Measurements from ENCODE around the gene DUSP22. TPM values are rescaled to one million over a fixed set of nuclear protein-coding genes. Genes with fewer than 3 reads are reported as not detected.

Gene DUSP22
- total RNA-seq, 1 experiment from 2014 or later = 19.2 TPM

- POLR2A ChIA-PET = no interaction called here
- Histone ChIP-seq H3K27me3 (ENCODE audit: insufficient read depth, low read length) (peaks cover 3% of the 10 kb centered on the region; the same call in 1 of the 2 replicates), H3K4me1 (ENCODE audit: control insufficient read depth in 1 of 2, insufficient read depth in 2 of 2, low read length in 2 of 2) (no peaks in the 10 kb centered on the region), H3K9me2 (ENCODE audit: insufficient read depth) (no peaks in the 10 kb centered on the region), H3K9me3 (ENCODE audit: control insufficient read depth in 1 of 2, insufficient read depth in 1 of 2, low read depth in 1 of 2, low read length in 2 of 2) (no peaks in the 10 kb centered on the region), H3K27ac (ENCODE audit: low read depth, low read length) (no peak overlapping the region), H3K79me2 (ENCODE audit: insufficient read depth, low read length) (no peaks in the 10 kb centered on the region), H3K4me3 (replicated peaks in 1 of 2; ENCODE audit: low read depth in 1 of 2, low read length in 2 of 2) (no peak overlapping the region), H3K36me3 (ENCODE audit: control insufficient read depth in 1 of 2, insufficient read depth in 2 of 2, low read length in 2 of 2) (no peaks in the 10 kb centered on the region), H4K20me1 (ENCODE audit: insufficient read depth) (no peaks in the 10 kb centered on the region), H3K4me2 (ENCODE audit: low read length) (no peak overlapping the region), H3K9ac (ENCODE audit: low read length) (no peak overlapping the region), H2AFZ (ENCODE audit: low read depth, low read length, poor library complexity, severe bottlenecking) (no peak overlapping the region)
- RAD21 ChIA-PET (ENCODE audit: low non-redundant PET in 1 of 2, low total read pairs in 2 of 2, uncharacterized antibody in 2 of 2, unreplicated experiment in 2 of 2) = no interaction called here
- ATAC-seq = no peak
- TF ChIP-seq SIN3A (IDR thresholded peaks at IDR 0.05; ENCODE audit: low read depth) = no peak
- TF ChIP-seq EGR1 (IDR thresholded peaks at IDR 0.05; ENCODE audit: low read depth) = no peak
- TF ChIP-seq FOSL1 (IDR thresholded peaks at IDR 0.05; ENCODE audit: low read depth) = no peak
- no peak for TF ChIP-seq EZH2phosphoT487 (IDR thresholded peaks at IDR 0.05; ENCODE audit: borderline replicate concordance)
- no peak for TF ChIP-seq ELF1 (IDR thresholded peaks at IDR 0.05; ENCODE audit: borderline replicate concordance, low read depth)
- no peak for TF ChIP-seq RAD21 (IDR thresholded peaks at IDR 0.05; ENCODE audit: low read depth)
- no peak for TF ChIP-seq YY1 (IDR thresholded peaks at IDR 0.05; ENCODE audit: extremely low read depth, insufficient replicate concordance, low read depth, low read length)
- no peak for TF ChIP-seq ATF3 (IDR thresholded peaks at IDR 0.05)
- TF ChIP-seq TCF7L2 (IDR thresholded peaks at IDR 0.05; ENCODE audit: borderline replicate concordance, extremely low read depth, insufficient read depth, insufficient read length) = no peak
- no peak for TF ChIP-seq MAX (IDR thresholded peaks at IDR 0.05)
- TF ChIP-seq CEBPB (IDR thresholded peaks at IDR 0.05; ENCODE audit: low read depth) = no peak
- no peak for TF ChIP-seq ZFX (IDR thresholded peaks at IDR 0.05)
- TF ChIP-seq SRF (IDR thresholded peaks at IDR 0.05; ENCODE audit: low read depth) = no peak
- TF ChIP-seq EZH2 (IDR thresholded peaks at IDR 0.05) = no peak
- no peak for TF ChIP-seq CBX3 (IDR thresholded peaks at IDR 0.05; ENCODE audit: low read depth)
- CTCF ChIA-PET = no interaction called here
- BruUV-seq (replicated peaks) = no TSS peak
- intact Hi-C loops (cut with micrococcal nuclease) = no loop called here
- no peak for DNase-seq (ENCODE audit: low read depth, low spot score)
Observed at GRCh38 chr6:252775-253535, 39.3 kb upstream of the DUSP22 start.
